Placental pericyte (primary cell): ENCODE measurements around the gene LYZL1. TPM values are rescaled to one million over a fixed set of nuclear protein-coding genes. Genes with fewer than 3 reads are reported as not detected.

Experiments
- total RNA-seq: library from RNA; depleted of rRNA; stranded (reverse); fragments of >200 nt; gene quantifications from 2 replicates; pipeline ENCODE4 v1.2.3, GENCODE V29; 2012

Gene LYZL1
- not detected in 2 replicates for total RNA-seq

GRCh38 chr10:29288906-29289305 lies at the start of gene LYZL1:
TSS of gene LYZL1 (plus strand) at chr10:29289070. CDS start at chr10:29291868, 2,798 bp downstream.

